ENCODE data around the gene SMPD1. TPM values are rescaled to one million over a fixed set of nuclear protein-coding genes. Genes with fewer than 3 reads are reported as not detected.

Gene SMPD1
- total RNA-seq, 1 experiment from 2014 or later = 4.5 TPM

- Mint-ChIP-seq H3K4me3 (no peak overlapping the region), H3K27ac (no peak overlapping the region), H3K4me1 (peaks cover 8 to 15% of the 10 kb centered on the region in 2 experiments), H3K27me3 (ENCODE audit: low read depth) (no peaks in the 10 kb centered on the region), H3K9me3 (peaks cover 12 to 13% of the 10 kb centered on the region in 2 experiments), H3K36me3 (ENCODE audit: insufficient read depth in 1 of 3, low read depth in 3 of 3) (peaks cover 4 to 20% (median 9%) of the 10 kb centered on the region in 3 experiments; a peak in 6 of 7 replicates)
- Histone ChIP-seq H4K20me1 (ENCODE audit: control insufficient read depth, insufficient read depth, insufficient read length) (no peaks in the 10 kb centered on the region), H4K5ac (ENCODE audit: insufficient read length, low read depth, low read length) (no peak overlapping the region), H3K4me2 (ENCODE audit: insufficient read depth, insufficient read length, low read length) (no peak overlapping the region), H4K91ac (ENCODE audit: insufficient read length, low read depth, low read length) (no peak overlapping the region), H3K27me3 (ENCODE audit: insufficient read depth, low read length) (no peaks in the 10 kb centered on the region), H4K8ac (replicated peaks; ENCODE audit: insufficient read length, low read depth, low read length) (no peak overlapping the region), H3K18ac (ENCODE audit: insufficient read length, low read depth, low read length) (no peak overlapping the region), H2BK15ac (ENCODE audit: low read depth, low read length) (no peak overlapping the region), H3K9me3 (ENCODE audit: control insufficient read depth, low read depth, low read length) (no peaks in the 10 kb centered on the region), H3K23me2 (ENCODE audit: insufficient read length, low read depth, low read length, poor library complexity, severe bottlenecking) (no peaks in the 10 kb centered on the region), H2AK5ac (ENCODE audit: insufficient read length, low read length) (no peak overlapping the region), H3K9ac (ENCODE audit: extremely low read depth, insufficient read length, low read length) (no peak overlapping the region), H3K56ac (ENCODE audit: insufficient read length, low read depth, low read length) (no peak overlapping the region), H3K14ac (ENCODE audit: insufficient read depth, low read length) (no peak overlapping the region), H2BK5ac (ENCODE audit: insufficient read length, low read length) (no peak overlapping the region), H3K4me1 (ENCODE audit: insufficient read depth, low read length) (no peaks in the 10 kb centered on the region), H3K23ac (ENCODE audit: insufficient read length, low read depth, low read length) (no peak overlapping the region), H2BK20ac (ENCODE audit: low read depth, low read length, poor library complexity, severe bottlenecking) (no peak overlapping the region), H2AFZ (ENCODE audit: low read length) (no peak overlapping the region), H3K79me2 (ENCODE audit: insufficient read depth, low read length) (no peaks in the 10 kb centered on the region), H2BK12ac (ENCODE audit: insufficient read length, low read depth, low read length) (no peak overlapping the region), H3T11ph (ENCODE audit: low read length) (no peak overlapping the region), H3K79me1 (ENCODE audit: insufficient read depth, low read depth, low read length, poor library complexity, severe bottlenecking) (no peaks in the 10 kb centered on the region), H2BK120ac (ENCODE audit: low read depth, low read length, poor library complexity, severe bottlenecking) (no peak overlapping the region), H3K4ac (ENCODE audit: low read depth, low read length) (no peak overlapping the region), H3K27ac (ENCODE audit: insufficient read length, low read depth, low read length) (no peak overlapping the region)
- TF ChIP-seq CTCF (conservative IDR thresholded peaks at IDR 0.05) = no peak
- WGBS (ENCODE audit: extremely low coverage, insufficient read length, low lambda C conversion rate) = no CpG with 5 or more reads among the region's 1 CpG
- DNase-seq = no peak
Observed at GRCh38 chr11:6345366-6345765, 44.9 kb upstream of the SMPD1 start.

Data from H9 (cell line).